GM12873 (cell line): ENCODE data around the gene ARRB1.

Source experiments
- CTCF ChIP-seq: IDR thresholded peaks from 2 replicates; pipeline ENCODE4 v1.5.1; 2012; ENCODE audit warnings: low read depth, mild to moderate bottlenecking, moderate library complexity, low read length, control low read depth; ENCODE audit not compliant: insufficient read depth; ENCODE audit errors: missing control alignments

Gene ARRB1

GRCh38 chr11:75261902-75262361, 89.5 kb downstream of the ARRB1 start:
- TF ChIP-seq CTCF, result no peak

GRCh38 chr11:75260396-75261170, 90.9 kb downstream of the ARRB1 start:
- TF ChIP-seq CTCF, result no peak

GRCh38 chr11:75254326-75254725, 97.1 kb downstream of the ARRB1 start:
- no peak for TF ChIP-seq CTCF

DNA sequence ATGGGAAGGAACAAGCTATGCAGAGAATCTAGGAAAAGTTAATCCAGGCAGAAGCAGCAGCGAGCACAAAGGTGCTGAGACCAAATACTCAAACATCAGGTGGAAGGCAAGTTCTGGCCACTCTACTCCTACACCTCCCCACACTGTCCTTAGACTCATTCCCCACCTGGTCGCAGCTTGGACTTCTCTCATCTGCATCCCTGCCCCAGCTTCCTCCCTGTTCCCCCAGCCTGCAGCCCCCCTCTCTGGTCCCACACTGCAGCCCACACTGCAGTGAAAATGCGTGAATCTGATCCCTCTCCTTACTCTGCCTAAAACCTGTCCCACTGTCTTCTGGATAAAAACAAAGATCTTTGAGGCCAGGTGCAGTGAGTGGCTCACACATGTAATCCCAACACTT, 101.8 kb downstream of the ARRB1 start:
- TF ChIP-seq CTCF, result no peak

GRCh38 chr11:75248924-75249256, 102.6 kb downstream of the ARRB1 start:
- no peak for TF ChIP-seq CTCF

DNA sequence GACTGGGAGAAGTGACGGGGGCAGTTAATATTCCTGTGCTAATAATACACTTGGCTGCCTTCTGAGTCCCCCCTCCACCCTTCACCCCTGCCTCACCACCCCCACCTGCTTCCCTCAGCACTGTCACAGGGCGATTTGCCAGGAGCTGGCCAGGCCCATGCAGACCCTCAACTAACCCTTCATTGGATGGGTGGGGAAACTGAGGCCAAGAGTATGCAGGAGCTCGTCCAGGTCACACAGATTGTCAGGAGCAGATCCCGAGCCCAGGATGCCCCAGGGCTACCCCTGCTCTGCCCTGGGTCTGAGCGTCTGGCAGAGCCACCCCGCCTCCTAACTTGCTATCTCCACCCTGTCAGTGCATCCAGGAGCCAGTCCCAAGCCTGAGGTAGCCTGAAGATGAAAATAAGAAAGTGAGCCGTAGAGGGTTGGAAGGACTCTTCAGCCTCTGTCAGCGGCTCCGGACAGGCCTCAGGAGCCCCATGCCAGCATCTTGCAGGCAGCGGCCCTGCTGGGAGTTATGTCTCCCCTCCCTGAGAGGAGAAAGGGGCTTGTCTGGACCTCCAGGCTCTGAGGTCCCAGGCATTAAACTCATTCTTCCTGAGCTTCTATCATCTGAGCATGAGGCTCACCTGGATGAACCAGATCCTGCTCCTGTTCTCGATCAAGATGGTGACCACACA, 104.7 kb downstream of the ARRB1 start:
- no peak for TF ChIP-seq CTCF

GRCh38 chr11:75246006-75246670, 105.3 kb downstream of the ARRB1 start:
- no peak for TF ChIP-seq CTCF
